LoVo (cell line): ENCODE measurements around the gene AHRR.
"Not testable (repeated sequence)": the region's sequence is repeated elsewhere in the genome, so short reads cannot be mapped to it uniquely, and the experiment has no call there.

Experiments used
- DNase-seq: peaks from one replicate; pipeline ENCODE4 v3.0.0-alpha.2; 2016; ENCODE audit warnings: low spot score

The AHRR gene

GRCh38 chr5:378976-379742 is 57.6 kb downstream of the AHRR start:
- no peak for DNase-seq

- no peak for DNase-seq
These were observed 59.3 kb downstream of the AHRR start for GRCh38 chr5:380701-381309.

- no peak for DNase-seq
These were observed 61.6 kb downstream of the AHRR start for GRCh38 chr5:383066-383465.

GRCh38 chr5:383621-384020 is 62.1 kb downstream of the AHRR start:
- DNase-seq = no peak

GRCh38 chr5:384576-384975 is 63.1 kb downstream of the AHRR start:
- not testable (repeated sequence) for DNase-seq

- DNase-seq = no peak
These were observed 63.8 kb downstream of the AHRR start for GRCh38 chr5:385321-385720.

- DNase-seq = peak; percentile 11
These were observed 65.2 kb downstream of the AHRR start for GRCh38 chr5:386432-387341.

GRCh38 chr5:387491-388265 is 66.2 kb downstream of the AHRR start:
- no peak for DNase-seq

- no peak for DNase-seq
These were observed 67.0 kb downstream of the AHRR start for GRCh38 chr5:388266-389196.

- no peak for DNase-seq
These were observed 67.8 kb downstream of the AHRR start for GRCh38 chr5:389197-389821.

GRCh38 chr5:389891-390622 is 68.5 kb downstream of the AHRR start:
- no peak for DNase-seq

GRCh38 chr5:390623-391491 is 69.3 kb downstream of the AHRR start:
- DNase-seq = no peak

GRCh38 chr5:392431-392988 is 71.0 kb downstream of the AHRR start:
- DNase-seq = no peak

GRCh38 chr5:393846-394275 is 72.3 kb downstream of the AHRR start:
- DNase-seq = no peak

- no peak for DNase-seq
These were observed 73.2 kb downstream of the AHRR start for GRCh38 chr5:394671-395155.

- DNase-seq = no peak
These were observed 73.8 kb downstream of the AHRR start for GRCh38 chr5:395156-395920.

- no peak for DNase-seq
These were observed 74.5 kb downstream of the AHRR start for GRCh38 chr5:395921-396530.
